Thyroid gland (tissue), 4 donors: ENCODE results near the gene GDPD3. TPM values are rescaled to one million over a fixed set of nuclear protein-coding genes. Genes with fewer than 3 reads are reported as not detected.

ENCODE experiments used
- DNase-seq, 2 donors: peaks; one replicate each; pipeline ENCODE4 v3.0.0-alpha.2; 2019
- H3K27ac ChIP-seq, 3 donors: fragments of 200-600 bp; sonication (generic); 1 replicate in 2 of 3; 2 replicates in 1 of 3; pipeline ENCODE4 v1.5.1; 2016 to 2019; ENCODE audit warnings: mild to moderate bottlenecking in 1 of 3, moderate library complexity in 1 of 3
- H3K27me3 ChIP-seq: fragments of 200-600 bp; sonication (generic); one replicate; pipeline ENCODE4 v1.5.1; 2019
- H3K36me3 ChIP-seq, 2 donors: fragments of 200-600 bp; sonication (generic); one replicate each; pipeline ENCODE4 v1.5.1; 2016 to 2019
- H3K4me1 ChIP-seq, 2 donors: fragments of 200-600 bp; sonication (generic); one replicate each; pipeline ENCODE4 v1.5.1; 2017 to 2019
- H3K4me3 ChIP-seq, 3 donors: fragments of 200-600 bp; sonication (generic); replicated peaks in 1 of 3; 1 replicate in 2 of 3; 2 replicates in 1 of 3; pipeline ENCODE4 v1.5.1; 2016; ENCODE audit warnings: mild to moderate bottlenecking in 1 of 3
- H3K9me3 ChIP-seq: fragments of 200-600 bp; sonication (generic); one replicate; pipeline ENCODE4 v1.5.1; 2017
- CTCF ChIP-seq, 6 experiments: fragments of 200-600 bp in 3 of 6; fragments of 450-650 bp in 3 of 6; sonication (generic) in 3 of 6; IDR thresholded peaks; one replicate each; pipeline ENCODE4 v1.5.1; 2016 to 2019; ENCODE audit warnings: antibody characterized with exemption in 6 of 6, mild to moderate bottlenecking in 2 of 6, inconsistent platforms in 1 of 6, moderate library complexity in 1 of 6
- POLR2A ChIP-seq, 2 donors: fragments of 450-650 bp; IDR thresholded peaks; one replicate each; pipeline ENCODE4 v1.6.1; 2017; ENCODE audit warnings: antibody characterized with exemption in 2 of 2, mild to moderate bottlenecking in 2 of 2, moderate library complexity in 1 of 2
- WGBS, 2 donors: methylation state at CpG; one replicate each; pipeline ENCODE4 v1.1.5; 2017; 5-methylcytosine and 5-hydroxymethylcytosine counted together
- intact Hi-C: fragments of 100-400 bp; cut with DNase I; formaldehyde crosslinking; loops from one replicate; pipeline ENCODE4 v1.15.1; 2023
- total RNA-seq, 4 donors: library from RNA; depleted of rRNA; stranded (reverse); fragments of >200 nt; gene quantifications; one replicate each; pipeline ENCODE4 v1.2.3, GENCODE V29; 2016

The GDPD3 gene
- total RNA-seq, 4 donors from 2014 or later: 0.68 to 1.6 (median 1.2) TPM; not detected in 1

DNA sequence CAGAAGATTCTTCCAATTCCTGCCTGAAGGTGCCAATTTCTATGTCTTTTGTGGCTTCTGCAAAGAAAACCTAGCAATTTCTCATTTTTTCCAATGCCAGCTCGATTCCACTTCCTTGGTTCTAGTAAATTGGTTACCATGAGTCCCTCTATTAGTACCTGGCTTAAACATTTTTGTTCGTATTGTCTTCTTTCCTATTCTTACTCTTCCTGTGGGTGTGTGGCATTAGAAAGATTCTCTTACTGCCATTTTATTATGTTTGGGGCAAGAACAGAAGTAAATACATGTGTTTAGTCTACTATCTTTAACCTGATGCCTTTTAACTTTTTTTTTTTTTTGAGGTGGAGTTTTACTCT, 30.0 kb upstream of the GDPD3 start:
- Histone ChIP-seq H3K27ac (no peak overlapping the region), H3K4me1 (no peaks in the 10 kb centered on the region), H3K4me3 (no peak overlapping the region), H3K27me3 (no peaks in the 10 kb centered on the region), H3K36me3 (no peaks in the 10 kb centered on the region), H3K9me3 (no peaks in the 10 kb centered on the region)
- WGBS, 2 donors: 76 to 77% methylated on average over 2 of the region's 2 CpGs
- TF ChIP-seq CTCF (IDR thresholded peaks at IDR 0.05): no peak
- TF ChIP-seq POLR2A (IDR thresholded peaks at IDR 0.05): no peak
- no peak for DNase-seq
- intact Hi-C loops: no loop called here

GRCh38 chr16:30142672-30143346, 29.5 kb upstream of the GDPD3 start:
- Histone ChIP-seq H3K9me3 (no peaks in the 10 kb centered on the region), H3K27me3 (no peaks in the 10 kb centered on the region), H3K4me3 (no peak overlapping the region), H3K36me3 (no peaks in the 10 kb centered on the region), H3K4me1 (no peaks in the 10 kb centered on the region), H3K27ac (no peak overlapping the region)
- no peak for TF ChIP-seq POLR2A (IDR thresholded peaks at IDR 0.05)
- TF ChIP-seq CTCF (IDR thresholded peaks at IDR 0.05): no peak
- no peak for DNase-seq
- WGBS, 2 donors: 81 to 85% methylated on average over 13 of the region's 13 CpGs
- intact Hi-C loops: no loop called here

DNA sequence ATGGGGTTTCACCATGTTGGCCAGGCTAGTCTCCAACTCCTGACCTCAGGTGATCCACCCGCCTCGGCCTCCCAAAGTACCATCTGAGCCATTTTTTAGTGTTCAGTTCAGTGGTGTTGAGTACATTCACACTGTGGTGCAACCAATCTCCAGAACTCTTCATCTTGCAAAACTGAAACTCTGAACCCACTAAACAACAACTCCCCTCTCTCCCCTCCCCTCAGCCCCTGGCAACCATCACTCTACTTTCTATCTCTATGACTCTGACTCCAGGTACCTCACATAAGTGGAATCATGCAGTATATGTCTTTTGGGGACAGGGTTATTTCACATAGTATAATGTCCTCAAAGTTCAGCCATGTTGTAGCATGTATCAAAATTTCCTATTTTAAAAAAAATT, 28.4 kb upstream of the GDPD3 start:
- intact Hi-C loops: no loop called here
- 91 to 96% methylated on average over 2 of the region's 2 CpGs for WGBS, 2 donors
- no peak for DNase-seq
- no peaks in the 10 kb centered on the region for H3K4me1 ChIP-seq
- H3K36me3 ChIP-seq: no peaks in the 10 kb centered on the region
- no peak for TF ChIP-seq CTCF (IDR thresholded peaks at IDR 0.05)
- no peak for TF ChIP-seq POLR2A (IDR thresholded peaks at IDR 0.05)
- H3K9me3 ChIP-seq: no peaks in the 10 kb centered on the region
- no peak overlapping the region for H3K4me3 ChIP-seq
- H3K27me3 ChIP-seq: no peaks in the 10 kb centered on the region
- no peak overlapping the region for H3K27ac ChIP-seq

- no peaks in the 10 kb centered on the region for H3K36me3 ChIP-seq
- no peak overlapping the region for H3K4me3 ChIP-seq
- H3K27me3 ChIP-seq: no peaks in the 10 kb centered on the region
- H3K4me1 ChIP-seq: no peaks in the 10 kb centered on the region
- TF ChIP-seq CTCF (IDR thresholded peaks at IDR 0.05): no peak
- TF ChIP-seq POLR2A (IDR thresholded peaks at IDR 0.05): no peak
- no peaks in the 10 kb centered on the region for H3K9me3 ChIP-seq
- H3K27ac ChIP-seq: no peak overlapping the region
- intact Hi-C loops: no loop called here
- WGBS, 2 donors: 78 to 82% methylated on average over 13 of the region's 13 CpGs
- no peak for DNase-seq
Observed at GRCh38 chr16:30139583-30140481, 26.5 kb upstream of the GDPD3 start.

- Histone ChIP-seq H3K4me1 (peaks cover 0 to 3% of the 10 kb centered on the region in 2 donors), H3K36me3 (no peaks in the 10 kb centered on the region), H3K4me3 (no peak overlapping the region), H3K27me3 (no peaks in the 10 kb centered on the region), H3K9me3 (no peaks in the 10 kb centered on the region), H3K27ac (no peak overlapping the region)
- no peak for DNase-seq
- TF ChIP-seq CTCF (IDR thresholded peaks at IDR 0.05) (no peak), POLR2A (IDR thresholded peaks at IDR 0.05) (no peak)
- WGBS, 2 donors: 76 to 85% methylated on average over 8 of the region's 8 CpGs
- intact Hi-C loops: no loop called here
Observed at GRCh38 chr16:30137897-30138296, 24.6 kb upstream of the GDPD3 start.
